Lower lobe of right lung (tissue), 2 donors: Measurements from ENCODE around the gene ZBP1. TPM values are rescaled to one million over a fixed set of nuclear protein-coding genes. Genes with fewer than 3 reads are reported as not detected.

Experiments
- ATAC-seq, 2 donors: fragments of 200-7000 bp; cut with Tn5 transposase; one replicate each; pipeline ENCODE4 v1.9.1; 2020 to 2022; ENCODE audit warnings: mild to moderate bottlenecking in 2 of 2, moderate library complexity in 2 of 2
- DNase-seq: peaks from one replicate; pipeline ENCODE4 v3.0.0-alpha.2; 2020
- H3K27ac ChIP-seq: fragments of 200-600 bp; one replicate; pipeline ENCODE4 v1.8.0; 2022
- H3K27me3 ChIP-seq: fragments of 200-600 bp; one replicate; pipeline ENCODE4 v1.8.0; 2022; ENCODE audit warnings: low read depth
- H3K36me3 ChIP-seq: fragments of 200-600 bp; one replicate; pipeline ENCODE4 v1.8.0; 2022; ENCODE audit warnings: mild to moderate bottlenecking
- H3K4me1 ChIP-seq: fragments of 200-600 bp; one replicate; pipeline ENCODE4 v1.8.0; 2022
- H3K4me3 ChIP-seq: fragments of 200-600 bp; one replicate; pipeline ENCODE4 v1.8.0; 2022; ENCODE audit warnings: mild to moderate bottlenecking
- H3K9me3 ChIP-seq: fragments of 200-600 bp; one replicate; pipeline ENCODE4 v1.8.0; 2022
- CTCF ChIP-seq: fragments of 200-600 bp; IDR thresholded peaks from one replicate; pipeline ENCODE4 v1.8.0; 2022; ENCODE audit warnings: antibody characterized with exemption, mild to moderate bottlenecking
- intact Hi-C: fragments of 100-400 bp; cut with DNase I; formaldehyde crosslinking; loops from one replicate; pipeline ENCODE4 v1.11.0; 2022
- total RNA-seq: library from RNA; stranded (reverse); fragmentation: NEBNext Ultra II Directional; extraction: Animal tissue kit (Norgen Biotek cat#: 25700); gene quantifications from one replicate; pipeline ENCODE4 v1.2.1, GENCODE V29; 2021
- donor health status: DM: no; HTN: yes; CAD: no; lungs with severe emphysema.

ZBP1 gene
- total RNA-seq, 1 donor from 2014 or later, result 5.8 TPM

- intact Hi-C loops, result no loop called here
- ATAC-seq (peak; percentile 90 to 91), DNase-seq (no peak)
- no peak for TF ChIP-seq CTCF
- no peaks in the 10 kb centered on the region for H3K36me3 ChIP-seq
- H3K27me3 ChIP-seq, result no peaks in the 10 kb centered on the region
- H3K4me3 ChIP-seq, result peak overlapping the region; percentile 27
- peaks cover 10% of the 10 kb centered on the region for H3K4me1 ChIP-seq
- H3K9me3 ChIP-seq, result no peaks in the 10 kb centered on the region
- peak overlapping the region; percentile 84 for H3K27ac ChIP-seq
Measured at GRCh38 chr20:57628047-57628961, 8.1 kb upstream of the ZBP1 start.

- peak overlapping the region; percentile 84 for H3K27ac ChIP-seq
- intact Hi-C loops, result no loop called here
- DNase-seq (no peak), ATAC-seq (no peak)
- H3K36me3 ChIP-seq, result no peaks in the 10 kb centered on the region
- peaks cover 10% of the 10 kb centered on the region for H3K4me1 ChIP-seq
- no peaks in the 10 kb centered on the region for H3K27me3 ChIP-seq
- H3K9me3 ChIP-seq, result no peaks in the 10 kb centered on the region
- H3K4me3 ChIP-seq, result no peak overlapping the region
- TF ChIP-seq CTCF, result no peak
Measured at GRCh38 chr20:57627339-57627738, 7.1 kb upstream of the ZBP1 start.

GRCh38 chr20:57625978-57626377 lies 5.8 kb upstream of the ZBP1 start:
- H3K36me3 ChIP-seq, result no peaks in the 10 kb centered on the region
- DNase-seq (no peak), ATAC-seq (no peak)
- no peaks in the 10 kb centered on the region for H3K27me3 ChIP-seq
- H3K4me3 ChIP-seq, result no peak overlapping the region
- intact Hi-C loops, result no loop called here
- H3K9me3 ChIP-seq, result no peaks in the 10 kb centered on the region
- peaks cover 16% of the 10 kb centered on the region for H3K4me1 ChIP-seq
- no peak overlapping the region for H3K27ac ChIP-seq
- TF ChIP-seq CTCF, result no peak

- intact Hi-C loops, result no loop called here
- ATAC-seq (no peak), DNase-seq (no peak)
- TF ChIP-seq CTCF, result no peak
- Histone ChIP-seq H3K9me3 (no peaks in the 10 kb centered on the region), H3K27me3 (no peaks in the 10 kb centered on the region), H3K27ac (no peak overlapping the region), H3K4me1 (peaks cover 22% of the 10 kb centered on the region), H3K36me3 (no peaks in the 10 kb centered on the region), H3K4me3 (no peak overlapping the region)
Measured at GRCh38 chr20:57625181-57625958, 5.1 kb upstream of the ZBP1 start.

- Histone ChIP-seq H3K4me1 (peaks cover 25% of the 10 kb centered on the region), H3K36me3 (no peaks in the 10 kb centered on the region), H3K27ac (no peak overlapping the region), H3K9me3 (no peaks in the 10 kb centered on the region), H3K27me3 (no peaks in the 10 kb centered on the region), H3K4me3 (no peak overlapping the region)
- no peak for TF ChIP-seq CTCF
- DNase-seq, result no peak
- ATAC-seq, result no peak
- intact Hi-C loops, result no loop called here
Measured at GRCh38 chr20:57624124-57624523, 3.9 kb upstream of the ZBP1 start.
